Peyer's patch (tissue), 4 donors: ENCODE results near the gene OR8H2. TPM values are rescaled to one million over a fixed set of nuclear protein-coding genes. Genes with fewer than 3 reads are reported as not detected.
"Not testable (repeated sequence)": the region's sequence is repeated elsewhere in the genome, so short reads cannot be mapped to it uniquely, and the experiment has no call there.

Source experiments
- DNase-seq, 3 donors: peaks; one replicate each; pipeline ENCODE4 v3.0.0-alpha.2; 2017 to 2019
- H3K27ac ChIP-seq, 4 donors: fragments of 200-600 bp; sonication (generic); one replicate each; pipeline ENCODE4 v1.5.1; 2016 to 2019
- H3K27me3 ChIP-seq, 2 donors: fragments of 200-600 bp; sonication (generic); one replicate each; pipeline ENCODE4 v1.5.1; 2019
- H3K36me3 ChIP-seq, 3 donors: fragments of 200-600 bp; sonication (generic); one replicate each; pipeline ENCODE4 v1.5.1; 2016 to 2019
- H3K4me1 ChIP-seq, 4 donors: fragments of 200-600 bp; sonication (generic); one replicate each; pipeline ENCODE4 v1.5.1; 2016 to 2019
- H3K4me3 ChIP-seq, 4 donors: fragments of 200-600 bp; sonication (generic); 1 replicate in 3 of 4; 2 replicates in 1 of 4; pipeline ENCODE4 v1.5.1; 2016 to 2019; ENCODE audit warnings: mild to moderate bottlenecking in 1 of 4
- H3K9me3 ChIP-seq, 4 donors: fragments of 200-600 bp; sonication (generic); one replicate each; pipeline ENCODE4 v1.5.1; 2016 to 2019; ENCODE audit warnings: mild to moderate bottlenecking in 1 of 4
- CTCF ChIP-seq, 6 experiments: fragments of 450-650 bp in 4 of 6; fragments of 200-600 bp in 2 of 6; sonication (generic) in 1 of 6; IDR thresholded peaks; one replicate each; pipeline ENCODE4 v1.5.1; 2017 to 2019; ENCODE audit warnings: antibody characterized with exemption in 6 of 6, mild to moderate bottlenecking in 3 of 6, moderate library complexity in 1 of 6
- POLR2A ChIP-seq, 2 donors: fragments of 450-650 bp; IDR thresholded peaks; one replicate each; pipeline ENCODE4 v1.5.1; 2017; ENCODE audit warnings: antibody characterized with exemption in 2 of 2, mild to moderate bottlenecking in 2 of 2, moderate library complexity in 2 of 2
- small RNA-seq, 2 donors: library from RNA; depleted of rRNA; stranded (forward); fragments of <200 nt; gene quantifications; one replicate each; pipeline ENCODE3, GENCODE V24; 2016
- total RNA-seq, 4 donors: library from RNA; depleted of rRNA; stranded (reverse); fragments of >200 nt; gene quantifications; one replicate each; pipeline ENCODE4 v1.1.0, GENCODE V29; 2016

OR8H2 gene
- total RNA-seq, 4 donors from 2014 or later, result not detected

GRCh38 chr11:56122073-56122472 is 18.6 kb downstream of the OR8H2 start, which contains the start of gene OR8H3:
Gene OR8H3 (plus strand): TSS chr11:56122373. CDS start chr11:56122373, 0 bp downstream.
- no peak for TF ChIP-seq CTCF (IDR thresholded peaks at IDR 0.05)
- TF ChIP-seq POLR2A (IDR thresholded peaks at IDR 0.05), result no peak
- H3K4me1 ChIP-seq, result no peaks in the 10 kb centered on the region
- no peak for DNase-seq
- no peak within 1 kb of the TSS for H3K27ac ChIP-seq
- H3K27me3 ChIP-seq, result no peaks in the 10 kb centered on the region
- peaks cover 0 to 4% (median 0%) of the 10 kb centered on the region in 4 donors for H3K9me3 ChIP-seq
- H3K4me3 ChIP-seq, result no peak within 1 kb of the TSS
- no peaks in the 10 kb centered on the region for H3K36me3 ChIP-seq

GRCh38 chr11:56140151-56140661 is 36.7 kb downstream of the OR8H2 start, which contains the start of gene OR8J3:
Gene OR8J3 (minus strand): TSS chr11:56140201. CDS start chr11:56137718, 2,483 bp downstream.
- H3K9me3 ChIP-seq, result no peaks in the 10 kb centered on the region
- no peaks in the 10 kb centered on the region for H3K36me3 ChIP-seq
- H3K27ac ChIP-seq, result no peak within 1 kb of the TSS
- H3K4me1 ChIP-seq, result no peaks in the 10 kb centered on the region
- no peak for DNase-seq
- no peaks in the 10 kb centered on the region for H3K27me3 ChIP-seq
- TF ChIP-seq CTCF (IDR thresholded peaks at IDR 0.05) (no peak), POLR2A (IDR thresholded peaks at IDR 0.05) (no peak)
- H3K4me3 ChIP-seq, result no peak within 1 kb of the TSS

GRCh38 chr11:56143681-56144080 is 40.2 kb downstream of the OR8H2 start:
- not testable (repeated sequence) for H3K4me1 ChIP-seq, H3K27me3 ChIP-seq, DNase-seq, H3K4me3 ChIP-seq, H3K36me3 ChIP-seq, H3K9me3 ChIP-seq, H3K27ac ChIP-seq

GRCh38 chr11:56151376-56151775 is 47.9 kb downstream of the OR8H2 start:
- Histone ChIP-seq H3K4me1 (no peaks in the 10 kb centered on the region), H3K9me3 (peaks cover 0 to 10% (median 0%) of the 10 kb centered on the region in 4 donors), H3K4me3 (no peak overlapping the region), H3K27me3 (no peaks in the 10 kb centered on the region), H3K27ac (no peak overlapping the region), H3K36me3 (no peaks in the 10 kb centered on the region)
- TF ChIP-seq POLR2A (IDR thresholded peaks at IDR 0.05) (no peak), CTCF (IDR thresholded peaks at IDR 0.05) (no peak)
- DNase-seq, result no peak

GRCh38 chr11:56152333-56152732 is 48.8 kb downstream of the OR8H2 start:
- Histone ChIP-seq H3K9me3 (peaks cover 0 to 10% (median 0%) of the 10 kb centered on the region in 4 donors), H3K27ac (no peak overlapping the region), H3K4me3 (no peak overlapping the region), H3K27me3 (no peaks in the 10 kb centered on the region), H3K4me1 (no peaks in the 10 kb centered on the region), H3K36me3 (no peaks in the 10 kb centered on the region)
- DNase-seq, result no peak
- TF ChIP-seq POLR2A (IDR thresholded peaks at IDR 0.05) (no peak), CTCF (IDR thresholded peaks at IDR 0.05) (no peak)

Small RNA genes within 50 kb of the gene (small RNA-seq; reads per million reads assigned to genes)
- gene OR8I4P, result 0 reads per million in 2 donors

Other genes with a start within 250 kb of the OR8H2 start
- not detected for gene TRIM51, start 220.4 kb upstream of the OR8H2 start, total RNA-seq
- gene OR5W2, start 189.1 kb upstream of the OR8H2 start, total RNA-seq, result not detected
- gene OR5I1, start 167.3 kb upstream of the OR8H2 start, total RNA-seq, result not detected
- not detected for gene OR10AG1, start 133.7 kb upstream of the OR8H2 start, total RNA-seq
- gene OR5F1, start 109.1 kb upstream of the OR8H2 start, total RNA-seq, result not detected
- gene OR5AS1, start 76.0 kb upstream of the OR8H2 start, total RNA-seq, result not detected
- not detected for gene OR8I2, start 10.4 kb upstream of the OR8H2 start, total RNA-seq
- gene OR8H3, start 18.7 kb downstream of the OR8H2 start, total RNA-seq, result not detected
- gene OR8J3, start 36.5 kb downstream of the OR8H2 start, total RNA-seq, result not detected
- gene OR8K5, start 56.6 kb downstream of the OR8H2 start, total RNA-seq, result not detected
- gene OR5J2, start 72.9 kb downstream of the OR8H2 start, total RNA-seq, result not detected
- not detected for gene OR5T2, start 130.6 kb downstream of the OR8H2 start, total RNA-seq
- gene OR5T3, start 148.6 kb downstream of the OR8H2 start, total RNA-seq, result not detected
- gene OR5T1, start 170.5 kb downstream of the OR8H2 start, total RNA-seq, result not detected
- not detected for gene OR8H1, start 188.6 kb downstream of the OR8H2 start, total RNA-seq
- not detected for gene OR8K3, start 211.5 kb downstream of the OR8H2 start, total RNA-seq
- not detected for gene OR8K1, start 242.4 kb downstream of the OR8H2 start, total RNA-seq